Left lung (tissue), 10 donors: ENCODE results near the gene BCO1. TPM values are rescaled to one million over a fixed set of nuclear protein-coding genes. Genes with fewer than 3 reads are reported as not detected.
"Not testable (repeated sequence)": the region's sequence is repeated elsewhere in the genome, so short reads cannot be mapped to it uniquely, and the experiment has no call there.

Source experiments
- ATAC-seq: fragments of 200-7000 bp; cut with Tn5 transposase; one replicate; pipeline ENCODE4 v1.9.1; 2020; ENCODE audit warnings: moderate library complexity
- DNase-seq, 4 donors: peaks; one replicate each; pipeline ENCODE4 v3.0.0-alpha.2; 2013 to 2020
- H3K27ac ChIP-seq, 2 donors: fragments of 200-600 bp; sonication (generic) in 1 of 2; one replicate each; pipeline versions ENCODE4 v1.5.0 to v1.8.0; 2020 to 2021
- H3K27me3 ChIP-seq, 2 donors: fragments of 200-600 bp; sonication (generic) in 1 of 2; one replicate each; pipeline versions ENCODE4 v1.5.0 to v1.8.0; 2020 to 2021
- H3K36me3 ChIP-seq, 2 donors: fragments of 200-600 bp; sonication (generic) in 1 of 2; one replicate each; pipeline versions ENCODE4 v1.5.0 to v1.8.0; 2020 to 2021
- H3K4me1 ChIP-seq, 2 donors: fragments of 200-600 bp; one replicate each; pipeline ENCODE4 v1.8.0; 2021
- H3K4me3 ChIP-seq, 2 donors: fragments of 200-600 bp; sonication (generic) in 1 of 2; one replicate each; pipeline versions ENCODE4 v1.5.0 to v1.8.0; 2020 to 2021; ENCODE audit warnings: mild to moderate bottlenecking in 1 of 2
- H3K9me3 ChIP-seq, 2 donors: fragments of 200-600 bp; sonication (generic) in 1 of 2; one replicate each; pipeline versions ENCODE4 v1.5.0 to v1.8.0; 2020 to 2021
- intact Hi-C, 2 donors: fragments of 100-400 bp; cut with DNase I; formaldehyde crosslinking; loops; one replicate each; pipeline versions ENCODE4 v1.11.2 to v1.14.2; 2022
- polyA plus RNA-seq, 6 donors: library from polyadenylated mRNA; unstranded; fragments of 120-200 nt; gene quantifications; one replicate each; pipeline ENCODE4 v1.2.1, GENCODE V29; 2013; ENCODE audit not compliant: insufficient read length in 6 of 6
- total RNA-seq, 2 donors: library from RNA; stranded (reverse); fragmentation: NEBNext Ultra II Directional; extraction: Animal tissue kit (Norgen Biotek cat#: 25700); gene quantifications; one replicate each; pipeline ENCODE4 v1.2.1, GENCODE V29; 2021
- TF ChIP-seq, protein P1 (sequence below), 2 donors: fragments of 200-600 bp; sonication (generic) in 1 of 2; IDR thresholded peaks; one replicate each; pipeline versions ENCODE4 v1.5.0 to v1.8.0; 2021; ENCODE audit warnings: antibody characterized with exemption in 2 of 2
- donor health status: DM: no; HTN: yes; CAD: no.
- donor health status: DM: no; HTN: no; CAD: no.

BCO1 gene
- total and polyA plus RNA-seq, 8 donors = 0.38 to 0.81 (median 0.58) TPM; not detected in 1

DNA sequence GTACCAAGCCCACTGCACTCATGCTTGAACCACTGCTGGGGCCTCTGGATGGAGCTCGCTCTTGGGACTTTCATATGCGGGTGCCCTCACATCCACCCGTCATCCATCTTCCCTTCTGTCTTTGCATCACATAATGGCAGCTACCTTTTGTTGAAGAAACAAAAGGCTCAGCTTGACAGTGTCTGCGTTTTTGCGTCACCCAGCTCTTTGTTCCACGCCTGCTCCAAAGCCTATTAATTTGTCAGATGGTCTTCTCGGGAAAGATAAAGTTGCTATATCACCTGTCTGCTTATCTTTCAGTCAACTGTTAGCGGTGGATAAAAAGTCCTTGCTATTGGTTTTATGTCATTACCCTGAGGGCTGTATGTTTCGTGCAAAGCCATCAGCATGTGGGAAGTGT lies 18.1 kb upstream of the BCO1 start:
- peaks cover 0 to 8% of the 10 kb centered on the region in 2 donors for H3K27me3 ChIP-seq
- no peak for ATAC-seq
- TF ChIP-seq, protein P1, sequence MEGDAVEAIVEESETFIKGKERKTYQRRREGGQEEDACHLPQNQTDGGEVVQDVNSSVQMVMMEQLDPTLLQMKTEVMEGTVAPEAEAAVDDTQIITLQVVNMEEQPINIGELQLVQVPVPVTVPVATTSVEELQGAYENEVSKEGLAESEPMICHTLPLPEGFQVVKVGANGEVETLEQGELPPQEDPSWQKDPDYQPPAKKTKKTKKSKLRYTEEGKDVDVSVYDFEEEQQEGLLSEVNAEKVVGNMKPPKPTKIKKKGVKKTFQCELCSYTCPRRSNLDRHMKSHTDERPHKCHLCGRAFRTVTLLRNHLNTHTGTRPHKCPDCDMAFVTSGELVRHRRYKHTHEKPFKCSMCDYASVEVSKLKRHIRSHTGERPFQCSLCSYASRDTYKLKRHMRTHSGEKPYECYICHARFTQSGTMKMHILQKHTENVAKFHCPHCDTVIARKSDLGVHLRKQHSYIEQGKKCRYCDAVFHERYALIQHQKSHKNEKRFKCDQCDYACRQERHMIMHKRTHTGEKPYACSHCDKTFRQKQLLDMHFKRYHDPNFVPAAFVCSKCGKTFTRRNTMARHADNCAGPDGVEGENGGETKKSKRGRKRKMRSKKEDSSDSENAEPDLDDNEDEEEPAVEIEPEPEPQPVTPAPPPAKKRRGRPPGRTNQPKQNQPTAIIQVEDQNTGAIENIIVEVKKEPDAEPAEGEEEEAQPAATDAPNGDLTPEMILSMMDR (IDR thresholded peaks at IDR 0.05) = no peak

DNA sequence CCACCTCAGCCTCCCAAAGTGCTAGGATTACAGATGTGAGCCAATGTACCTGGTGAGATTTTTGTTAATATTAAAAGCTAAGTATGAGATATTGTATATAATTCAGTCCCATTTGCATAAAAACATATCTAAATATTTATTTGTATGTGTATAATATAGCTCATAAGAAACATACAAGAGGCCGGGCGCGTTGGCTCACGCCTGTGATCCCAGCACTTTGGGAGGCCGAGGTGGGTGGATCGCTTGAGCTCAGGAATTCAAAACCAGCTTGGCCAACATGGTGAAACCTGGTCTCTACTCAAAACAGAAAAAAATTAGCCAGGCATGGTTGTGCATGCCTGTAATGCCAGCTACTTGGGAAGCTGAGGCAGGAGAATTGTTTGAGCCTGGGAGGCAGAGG lies 16.8 kb upstream of the BCO1 start:
- ATAC-seq = no peak
- Histone ChIP-seq H3K9me3 (no peaks in the 10 kb centered on the region), H3K36me3 (no peaks in the 10 kb centered on the region), H3K27ac (no peak overlapping the region), H3K4me3 (no peak overlapping the region), H3K27me3 (peaks cover 0 to 8% of the 10 kb centered on the region in 2 donors), H3K4me1 (no peaks in the 10 kb centered on the region)
- no peak for DNase-seq
- intact Hi-C loops = no loop called here
- TF ChIP-seq, protein P1 (IDR thresholded peaks at IDR 0.05) = no peak

More for the DNA sequence above, 18.1 kb upstream of the BCO1 start:
- DNase-seq = no peak
- Histone ChIP-seq H3K27ac (no peak overlapping the region), H3K4me3 (no peak overlapping the region), H3K36me3 (no peaks in the 10 kb centered on the region), H3K4me1 (no peaks in the 10 kb centered on the region), H3K9me3 (no peaks in the 10 kb centered on the region)
- intact Hi-C loops = no loop called here

DNA sequence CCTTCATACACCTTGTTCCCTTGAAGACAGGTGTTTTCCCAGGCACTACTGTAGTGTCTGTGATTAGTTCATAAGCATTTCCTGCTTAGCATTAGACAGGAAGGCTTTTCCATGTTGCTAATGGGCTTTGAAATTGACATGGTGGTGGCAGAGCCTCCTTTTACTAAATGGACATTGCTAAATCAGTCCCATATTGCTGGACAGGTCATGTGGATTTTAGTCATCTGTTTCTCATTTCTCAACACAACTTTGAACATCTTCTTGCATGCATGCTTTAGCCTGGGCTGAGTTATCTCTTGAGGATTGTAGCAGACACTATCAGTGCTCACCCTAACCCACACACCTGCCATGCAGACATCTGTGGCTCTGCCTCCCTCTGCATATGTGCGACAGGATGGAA lies 13.7 kb upstream of the BCO1 start:
- no peaks in the 10 kb centered on the region for H3K36me3 ChIP-seq
- no peak for DNase-seq
- no peaks in the 10 kb centered on the region for H3K4me1 ChIP-seq
- no peak overlapping the region for H3K4me3 ChIP-seq
- H3K27ac ChIP-seq = no peak overlapping the region
- no peak for ATAC-seq
- TF ChIP-seq, protein P1 (IDR thresholded peaks at IDR 0.05) = no peak
- no peaks in the 10 kb centered on the region for H3K9me3 ChIP-seq
- intact Hi-C loops = no loop called here
- peaks cover 0 to 8% of the 10 kb centered on the region in 2 donors for H3K27me3 ChIP-seq

DNA sequence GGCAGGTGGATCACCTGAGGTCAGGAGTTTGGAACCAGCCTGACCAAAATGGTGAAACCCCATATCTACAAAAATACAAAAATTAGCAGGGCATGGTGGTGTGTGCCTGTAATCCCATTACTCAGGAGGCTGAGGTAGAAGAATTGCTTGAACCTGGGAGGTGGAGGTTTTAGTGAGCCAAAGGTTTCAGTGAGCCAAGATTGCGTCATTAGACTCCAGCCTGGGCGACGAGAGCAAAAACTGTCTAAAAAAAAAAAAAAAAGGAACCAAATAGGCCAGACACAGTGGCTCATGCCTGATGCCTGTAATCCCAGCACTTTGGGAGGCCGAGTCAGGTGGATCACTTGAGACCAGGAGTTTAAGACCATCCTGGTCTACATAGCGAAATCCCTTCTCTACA lies 12.8 kb upstream of the BCO1 start:
- H3K9me3 ChIP-seq, H3K27ac ChIP-seq, ATAC-seq, H3K36me3 ChIP-seq, H3K4me3 ChIP-seq, H3K27me3 ChIP-seq, intact Hi-C loops, H3K4me1 ChIP-seq, DNase-seq: not testable (repeated sequence)

DNA sequence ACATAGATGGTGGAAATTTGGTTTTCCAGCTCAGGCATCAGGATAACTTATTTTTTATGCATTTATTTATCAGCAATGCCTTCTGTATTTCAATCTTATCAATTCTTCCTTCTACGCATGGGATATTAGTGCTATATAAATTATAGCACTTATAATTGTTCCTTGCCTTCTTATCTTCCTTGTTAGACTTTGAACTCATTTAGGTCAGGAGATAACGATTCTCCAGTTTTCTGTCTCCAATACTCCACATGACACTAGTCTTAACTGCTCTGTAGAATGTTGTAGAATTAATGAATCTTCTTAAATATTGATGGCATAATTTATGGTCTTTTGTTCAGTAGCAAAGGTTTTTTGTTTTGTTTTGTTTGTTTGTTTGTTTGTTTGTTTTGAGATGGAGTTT lies 10.7 kb upstream of the BCO1 start:
- no peaks in the 10 kb centered on the region for H3K9me3 ChIP-seq
- H3K4me3 ChIP-seq = no peak overlapping the region
- ATAC-seq (no peak), DNase-seq (no peak)
- TF ChIP-seq, protein P1 (IDR thresholded peaks at IDR 0.05) = no peak
- H3K36me3 ChIP-seq = no peaks in the 10 kb centered on the region
- no peak overlapping the region for H3K27ac ChIP-seq
- no peaks in the 10 kb centered on the region for H3K4me1 ChIP-seq
- peaks cover 0 to 8% of the 10 kb centered on the region in 2 donors for H3K27me3 ChIP-seq
- intact Hi-C loops = no loop called here

DNA sequence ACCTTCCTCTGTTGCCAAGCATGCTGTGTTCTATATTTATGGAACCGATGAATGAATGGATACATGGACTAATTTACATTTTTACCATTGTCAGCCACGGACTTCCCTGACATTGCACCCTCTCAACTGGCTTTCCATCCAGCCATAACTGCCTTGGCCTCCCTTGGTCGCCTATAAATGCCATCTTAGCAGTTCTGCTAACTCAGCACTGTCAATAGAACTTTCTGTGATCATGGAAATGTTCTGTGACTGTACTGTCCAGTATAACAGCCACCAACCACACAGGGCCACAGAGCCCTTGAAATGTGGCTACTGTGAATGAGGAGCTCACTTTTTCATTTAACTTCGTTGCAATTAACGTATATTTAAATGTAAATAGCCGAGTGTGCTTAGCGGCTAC lies 8.7 kb upstream of the BCO1 start:
- TF ChIP-seq, protein P1 (IDR thresholded peaks at IDR 0.05) = no peak
- intact Hi-C loops = no loop called here
- no peak for ATAC-seq
- Histone ChIP-seq H3K36me3 (no peaks in the 10 kb centered on the region), H3K4me1 (no peaks in the 10 kb centered on the region), H3K4me3 (no peak overlapping the region), H3K27me3 (no peaks in the 10 kb centered on the region), H3K27ac (no peak overlapping the region), H3K9me3 (no peaks in the 10 kb centered on the region)
- no peak for DNase-seq
